GM12878 (cell line): Measurements from ENCODE around the gene GABARAPL2. TPM values are rescaled to one million over a fixed set of nuclear protein-coding genes. Genes with fewer than 3 reads are reported as not detected.
A peak's percentile ranks its signal among the peaks of the same experiment; 100 is the strongest.

Source experiments
- ATAC-seq: fragments of 200-7000 bp; cut with Tn5 transposase; 3 replicates; pipeline ENCODE4 v1.9.1; 2020; ENCODE audit warnings: mild to moderate bottlenecking, moderate library complexity
- BruUV-seq: library from RNA; stranded (reverse); fragments of 400-500 nt; replicated peaks from 2 replicates; lab custom pipeline; 2021; lab: Mats Ljungman, UMichigan
- CTCF ChIA-PET: fragments of 300-600 bp; sonication (Branson Sonifier 250); formaldehyde crosslinking; extraction: SDS; loops from one replicate; lab custom pipeline; 2021; ENCODE audit warnings: inconsistent platforms; lab: Yijun Ruan, JAX
- POLR2A ChIA-PET: fragments of 350-600 bp; formaldehyde crosslinking; extraction: SDS; loops from one replicate; lab custom pipeline; 2021; ENCODE audit warnings: inconsistent platforms; lab: Charles Lee
- RAD21 ChIA-PET: fragments of 300-600 bp; sonication (Branson Sonifier 250); formaldehyde crosslinking; loops from one replicate; lab custom pipeline; 2023; ENCODE audit warnings: antibody characterized with exemption; ENCODE audit not compliant: unreplicated experiment; lab: Charles Lee
- SMC1A ChIA-PET: fragments of 300-600 bp; sonication (Branson Sonifier 250); formaldehyde crosslinking; loops from one replicate; lab custom pipeline; 2023; ENCODE audit not compliant: unreplicated experiment, uncharacterized antibody; lab: Charles Lee
- DNase-seq: peaks from one replicate; pipeline ENCODE4 v3.0.0-alpha.2; 2011; ENCODE audit warnings: low read depth, low spot score
- FAIRE-seq: peaks from 3 replicates; lab custom pipeline; 2011; peaks lifted over from hg19 to GRCh38; lab: Jason Lieb, UNC
- H2AFZ ChIP-seq: 2 replicates; pipeline ENCODE4 v1.6.0; 2011; ENCODE audit warnings: low read depth, low read length, control low read depth; ENCODE audit not compliant: control insufficient read depth
- H3K27ac ChIP-seq: 2 replicates; pipeline ENCODE4 v1.5.1; 2011; ENCODE audit warnings: control low read depth; ENCODE audit not compliant: control insufficient read depth, insufficient read depth
- H3K27me3 ChIP-seq, 2 experiments: replicated peaks in 1 of 2; 2 replicates each; pipeline versions ENCODE4 v1.6.0 to v1.6.1; 2011; ENCODE audit warnings: low read length in 1 of 2; ENCODE audit not compliant: control insufficient read depth in 2 of 2, insufficient read depth in 2 of 2
- H3K36me3 ChIP-seq, 2 experiments: 2 replicates each; pipeline ENCODE4 v1.5.1; 2011; ENCODE audit warnings: low read length in 1 of 2; ENCODE audit not compliant: control insufficient read depth in 2 of 2, insufficient read depth in 2 of 2
- H3K4me1 ChIP-seq: 2 replicates; pipeline ENCODE4 v1.6.1; 2011; ENCODE audit warnings: mild to moderate bottlenecking, low read length, moderate library complexity, mixed read lengths; ENCODE audit not compliant: control insufficient read depth, insufficient read depth
- H3K4me2 ChIP-seq: 2 replicates; pipeline ENCODE4 v1.6.0; 2011; ENCODE audit warnings: control low read depth; ENCODE audit not compliant: control insufficient read depth, insufficient read depth
- H3K4me3 ChIP-seq: fragments of 200-600 bp; sonication (generic); 2 replicates; pipeline ENCODE4 v1.5.1; 2016
- H3K79me2 ChIP-seq: 2 replicates; pipeline ENCODE4 v1.6.0; 2011; ENCODE audit warnings: low read length; ENCODE audit not compliant: control insufficient read depth, insufficient read depth
- H3K9ac ChIP-seq: 2 replicates; pipeline ENCODE4 v1.8.0; 2011; ENCODE audit warnings: low read length, control low read depth, mixed read lengths; ENCODE audit not compliant: control insufficient read depth, insufficient read depth
- H3K9me3 ChIP-seq: replicated peaks from 3 replicates; pipeline ENCODE4 v1.5.1; 2011; ENCODE audit warnings: mild to moderate bottlenecking, low read length; ENCODE audit not compliant: control insufficient read depth, insufficient read depth
- H4K20me1 ChIP-seq: 2 replicates; pipeline ENCODE4 v1.6.0; 2011; ENCODE audit not compliant: control insufficient read depth, insufficient read depth
- CEBPB ChIP-seq, 2 experiments: fragments of 150-350 bp in 1 of 2; IDR thresholded peaks; 2 replicates each; pipeline ENCODE4 v1.6.1; 2012 to 2014; ENCODE audit warnings: low read depth in 2 of 2, low read length in 2 of 2, borderline replicate concordance in 1 of 2, inconsistent platforms in 1 of 2
- CREB1 ChIP-seq: IDR thresholded peaks from 2 replicates; pipeline ENCODE4 v1.6.1; 2012; ENCODE audit warnings: low read depth, mild to moderate bottlenecking, inconsistent platforms
- CREM ChIP-seq: IDR thresholded peaks from 2 replicates; pipeline ENCODE4 v1.6.1; 2014; ENCODE audit warnings: antibody characterized with exemption, low read depth
- EED ChIP-seq: sonication (generic); IDR thresholded peaks from 2 replicates; pipeline ENCODE4 v1.6.1; 2016; ENCODE audit warnings: antibody characterized with exemption, low read depth
- ETV6 ChIP-seq, 2 experiments: fragments of 450-650 bp in 1 of 2; IDR thresholded peaks in 1 of 2; conservative IDR thresholded peaks in 1 of 2; 2 replicates each; pipeline ENCODE4 v1.6.1; 2014; ENCODE audit warnings: antibody characterized with exemption in 1 of 2, borderline replicate concordance in 1 of 2, low read depth in 1 of 2, mild to moderate bottlenecking in 1 of 2, moderate library complexity in 1 of 2
- FOXM1 ChIP-seq: IDR thresholded peaks from 2 replicates; pipeline ENCODE4 v1.6.1; 2012; ENCODE audit warnings: low read depth, mild to moderate bottlenecking, inconsistent platforms, low read length, moderate library complexity
- GATAD2B ChIP-seq: fragments of 450-650 bp; conservative IDR thresholded peaks from 2 replicates; pipeline ENCODE4 v1.6.1; 2017; ENCODE audit warnings: low read depth, mild to moderate bottlenecking, moderate library complexity
- IKZF2 ChIP-seq, 2 experiments: fragments of 450-650 bp; IDR thresholded peaks; 2 replicates each; pipeline ENCODE4 v1.6.1; 2017; ENCODE audit warnings: mild to moderate bottlenecking in 2 of 2, moderate library complexity in 2 of 2
- NFIC ChIP-seq: IDR thresholded peaks from 2 replicates; pipeline ENCODE4 v1.6.1; 2012; ENCODE audit warnings: low read depth, mild to moderate bottlenecking, inconsistent platforms, low read length, moderate library complexity
- POLR2A ChIP-seq: IDR thresholded peaks from 2 replicates; pipeline ENCODE4 v1.6.1; 2011; ENCODE audit warnings: low read depth, mild to moderate bottlenecking, low read length
- RUNX3 ChIP-seq: IDR thresholded peaks from 2 replicates; pipeline ENCODE4 v1.6.1; 2012; ENCODE audit warnings: low read length, inconsistent platforms
- SMAD5 ChIP-seq: IDR thresholded peaks from 2 replicates; pipeline ENCODE4 v1.6.1; 2016; ENCODE audit warnings: antibody characterized with exemption, low read depth
- TAF1 ChIP-seq: IDR thresholded peaks from 2 replicates; pipeline ENCODE4 v1.6.1; 2011; ENCODE audit warnings: mild to moderate bottlenecking, low read depth, low read length, borderline replicate concordance
- YY1 ChIP-seq: IDR thresholded peaks from 2 replicates; pipeline ENCODE4 v1.6.1; 2011; ENCODE audit warnings: low read depth, mild to moderate bottlenecking, low read length
- WGBS: methylation state at CpG from one replicate; pipeline ENCODE4 v1.1.6; 2016; ENCODE audit warnings: low lambda C conversion rate; ENCODE audit not compliant: insufficient replicate concordance, insufficient coverage; ENCODE audit errors: missing lambda C conversion rate; 5-methylcytosine and 5-hydroxymethylcytosine counted together
- in situ Hi-C: fragments of 300-500 bp; cut with MboI; formaldehyde crosslinking; loops from 9 replicates; pipeline ENCODE4 v1.14.3; 2018; ENCODE audit warnings: mixed read lengths
- intact Hi-C: fragments of 100-400 bp; cut with micrococcal nuclease; formaldehyde crosslinking; loops from one replicate; pipeline ENCODE4 v1.14.2; 2022; ENCODE audit not compliant: unreplicated experiment
- polyA plus RNA-seq, 11 experiments: library from polyadenylated mRNA; depleted of rRNA in 4 of 11; unstranded in 6 of 11; stranded (reverse) in 5 of 11; fragments of >200 nt; fragmentation: Nextera tagmentation in 4 of 11; fragmentation: Illumina TruSeq in 1 of 11; extraction: Ambion mirVana in 4 of 11; extraction: Trizol in 1 of 11; gene quantifications; 1 replicate in 1 of 11; 2 replicates in 10 of 11; pipeline versions ENCODE4 v1.2.1 to v1.2.3, GENCODE V29; 2011 to 2016; ENCODE audit warnings: inconsistent platforms in 2 of 11, missing spikeins in 2 of 11, low read depth in 1 of 11
- total RNA-seq, 4 experiments: library from RNA; depleted of rRNA in 3 of 4; stranded (reverse); fragments of >200 nt in 3 of 4; fragmentation: Illumina TruSeq in 1 of 4; extraction: Trizol in 1 of 4; gene quantifications; 2 replicates each; pipeline versions ENCODE4 v1.2.1 to v1.2.3, GENCODE V29; 2013 to 2021
- TF ChIP-seq, protein P1 (sequence below): IDR thresholded peaks from 2 replicates; pipeline ENCODE4 v1.6.1; 2012; ENCODE audit warnings: low read length, inconsistent platforms
- TF ChIP-seq, protein P2 (sequence below): IDR thresholded peaks from 2 replicates; pipeline ENCODE4 v1.6.1; 2011; ENCODE audit warnings: borderline replicate concordance, low read depth, mild to moderate bottlenecking, moderate library complexity, mixed read lengths, low read length; ENCODE audit not compliant: insufficient read depth; ENCODE audit errors: extremely low read length
- TF ChIP-seq, protein P3 (sequence below): fragments of 450-650 bp; IDR thresholded peaks from 2 replicates; pipeline ENCODE4 v1.6.1; 2018; ENCODE audit warnings: borderline replicate concordance, mild to moderate bottlenecking; ENCODE audit not compliant: partially characterized antibody

Gene GABARAPL2
- total and polyA plus RNA-seq, 10 of the 15 experiments (the other 5 are each of a cell fraction or from before 2014, with no cell fraction given): 61.9 to 359 (median 128) TPM

DNA sequence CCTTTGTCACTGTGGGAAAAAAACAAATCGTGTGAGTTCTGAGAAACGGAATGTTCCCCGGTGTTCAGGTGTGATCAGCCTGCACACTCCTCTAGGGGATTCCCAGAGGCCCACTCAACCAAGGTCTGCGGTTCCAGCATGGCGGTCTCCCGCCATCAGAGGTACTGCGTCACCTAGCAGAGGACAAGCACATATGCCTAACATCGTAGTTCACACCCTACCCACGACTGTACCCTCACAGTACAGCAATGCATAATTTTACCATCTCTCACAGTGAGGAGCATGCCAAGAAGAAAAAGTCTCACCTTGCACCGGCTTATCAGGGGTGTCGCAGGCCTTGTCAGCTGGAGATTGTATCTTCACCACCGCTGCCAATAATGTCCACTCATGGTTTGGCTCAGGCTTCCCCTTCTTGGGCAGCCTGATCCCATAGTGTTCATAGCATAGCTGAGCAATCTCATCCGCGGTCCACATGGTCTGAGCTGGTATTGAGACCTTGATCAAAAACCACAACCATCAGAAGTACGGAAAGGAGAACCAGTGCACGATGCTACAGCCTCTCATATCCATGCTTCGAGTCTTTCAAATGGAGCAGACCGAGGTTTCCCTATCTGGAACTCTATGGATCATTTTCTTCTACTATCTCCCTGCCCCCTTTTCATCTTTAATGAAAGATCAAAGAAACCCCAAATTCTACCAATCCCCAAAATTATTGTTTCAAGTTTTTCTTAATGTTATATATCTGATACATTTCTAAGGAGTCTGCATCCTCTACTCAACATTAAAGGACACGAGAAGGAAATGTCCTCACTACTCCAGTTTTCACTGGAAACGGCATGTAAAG, 54.4 kb downstream of the GABARAPL2 start:
- no peak for FAIRE-seq
- Histone ChIP-seq H3K27me3 (no peaks in the 10 kb centered on the region), H3K27ac (peak overlapping the region; percentile 83), H2AFZ (peak overlapping the region; percentile 83), H3K9me3 (no peaks in the 10 kb centered on the region), H3K4me2 (peak overlapping the region; percentile 97), H3K9ac (peak overlapping the region; percentile 24), H3K36me3 (peaks cover 2 to 11% of the 10 kb centered on the region in 2 experiments; a peak in 3 of 4 replicates), H3K79me2 (peaks cover 20% of the 10 kb centered on the region), H3K4me1 (peaks cover 33% of the 10 kb centered on the region), H3K4me3 (peak overlapping the region; percentile 93; the same call in 1 of the 2 replicates), H4K20me1 (no peaks in the 10 kb centered on the region)
- ChIA-PET RAD21 (interaction anchor here (0.6 to 3.5 kb wide), 20 partner anchors 14 to 240 kb away, joined by 3 to 46 read pairs (median 7); partner anchors contain the start of genes CFDP1, GABARAPL2, KARS1 and TERF2IP), CTCF (interaction anchor here (0.6 to 9.5 kb wide), 24 partner anchors 11 to 1550 kb away, joined by 3 to 153 read pairs (median 6); partner anchors contain the start of genes GABARAPL2, KARS1, TERF2IP and TMEM231), SMC1A (interaction anchor here (0.6 to 6.1 kb wide), 26 partner anchors 7 to 418 kb away, joined by 3 to 69 read pairs (median 6); partner anchors contain the start of genes KARS1, TERF2IP and TMEM231), POLR2A (interaction anchor here (0.5 to 6.3 kb wide), 8 partner anchors 11 to 560 kb away, joined by 3 to 116 read pairs (median 4); partner anchors contain the start of genes GABARAPL2, KARS1, TERF2IP and TMEM231)
- in situ Hi-C loops (loop anchor here (10.0 kb wide), 1 partner anchor 156 kb away; the partner anchor contains the start of gene TMEM170A), intact Hi-C loops (loop anchor here (1.0 to 2.0 kb wide), 2 partner anchors 104 to 144 kb away; no protein-coding TSS in a partner anchor)
- no peak for DNase-seq
- no TSS peak for BruUV-seq
- WGBS: 96% methylated on average over 20 of the region's 20 CpGs
- ATAC-seq: no peak
- TF ChIP-seq NFIC: peak; percentile 46
- TF ChIP-seq POLR2A: peak; percentile 51
- peak; percentile 19; the same call in 1 of the 2 replicates for TF ChIP-seq FOXM1
- TF ChIP-seq ETV6 (conservative IDR thresholded peaks at IDR 0.05 in 1 of 2, IDR thresholded peaks at IDR 0.05 in 1 of 2; ENCODE audit: borderline replicate concordance in 1 of 2, low read depth in 1 of 2): peak in 1 of 2 experiments; percentile 53; a peak in 1 of 4 replicates
- 0 out of 2 replicates have a peak, but pooled peaks have one; percentile 37 for TF ChIP-seq SMAD5
- TF ChIP-seq CREM: peak; percentile 87
- TF ChIP-seq, protein P1, sequence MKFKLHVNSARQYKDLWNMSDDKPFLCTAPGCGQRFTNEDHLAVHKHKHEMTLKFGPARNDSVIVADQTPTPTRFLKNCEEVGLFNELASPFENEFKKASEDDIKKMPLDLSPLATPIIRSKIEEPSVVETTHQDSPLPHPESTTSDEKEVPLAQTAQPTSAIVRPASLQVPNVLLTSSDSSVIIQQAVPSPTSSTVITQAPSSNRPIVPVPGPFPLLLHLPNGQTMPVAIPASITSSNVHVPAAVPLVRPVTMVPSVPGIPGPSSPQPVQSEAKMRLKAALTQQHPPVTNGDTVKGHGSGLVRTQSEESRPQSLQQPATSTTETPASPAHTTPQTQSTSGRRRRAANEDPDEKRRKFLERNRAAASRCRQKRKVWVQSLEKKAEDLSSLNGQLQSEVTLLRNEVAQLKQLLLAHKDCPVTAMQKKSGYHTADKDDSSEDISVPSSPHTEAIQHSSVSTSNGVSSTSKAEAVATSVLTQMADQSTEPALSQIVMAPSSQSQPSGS: peak; percentile 88
- peak; percentile 94 for TF ChIP-seq RUNX3
- TF ChIP-seq YY1: peak; percentile 95
- TF ChIP-seq TAF1: peak; percentile 21; the same call in 1 of the 2 replicates
- TF ChIP-seq, protein P2, sequence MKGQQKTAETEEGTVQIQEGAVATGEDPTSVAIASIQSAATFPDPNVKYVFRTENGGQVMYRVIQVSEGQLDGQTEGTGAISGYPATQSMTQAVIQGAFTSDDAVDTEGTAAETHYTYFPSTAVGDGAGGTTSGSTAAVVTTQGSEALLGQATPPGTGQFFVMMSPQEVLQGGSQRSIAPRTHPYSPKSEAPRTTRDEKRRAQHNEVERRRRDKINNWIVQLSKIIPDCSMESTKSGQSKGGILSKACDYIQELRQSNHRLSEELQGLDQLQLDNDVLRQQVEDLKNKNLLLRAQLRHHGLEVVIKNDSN: no peak
- TF ChIP-seq CEBPB (IDR thresholded peaks at IDR 0.05; ENCODE audit: borderline replicate concordance in 1 of 2, low read depth in 2 of 2, low read length in 2 of 2): no peak
- no peak for TF ChIP-seq GATAD2B
- peak; percentile 91 for TF ChIP-seq EED
- TF ChIP-seq, protein P3, sequence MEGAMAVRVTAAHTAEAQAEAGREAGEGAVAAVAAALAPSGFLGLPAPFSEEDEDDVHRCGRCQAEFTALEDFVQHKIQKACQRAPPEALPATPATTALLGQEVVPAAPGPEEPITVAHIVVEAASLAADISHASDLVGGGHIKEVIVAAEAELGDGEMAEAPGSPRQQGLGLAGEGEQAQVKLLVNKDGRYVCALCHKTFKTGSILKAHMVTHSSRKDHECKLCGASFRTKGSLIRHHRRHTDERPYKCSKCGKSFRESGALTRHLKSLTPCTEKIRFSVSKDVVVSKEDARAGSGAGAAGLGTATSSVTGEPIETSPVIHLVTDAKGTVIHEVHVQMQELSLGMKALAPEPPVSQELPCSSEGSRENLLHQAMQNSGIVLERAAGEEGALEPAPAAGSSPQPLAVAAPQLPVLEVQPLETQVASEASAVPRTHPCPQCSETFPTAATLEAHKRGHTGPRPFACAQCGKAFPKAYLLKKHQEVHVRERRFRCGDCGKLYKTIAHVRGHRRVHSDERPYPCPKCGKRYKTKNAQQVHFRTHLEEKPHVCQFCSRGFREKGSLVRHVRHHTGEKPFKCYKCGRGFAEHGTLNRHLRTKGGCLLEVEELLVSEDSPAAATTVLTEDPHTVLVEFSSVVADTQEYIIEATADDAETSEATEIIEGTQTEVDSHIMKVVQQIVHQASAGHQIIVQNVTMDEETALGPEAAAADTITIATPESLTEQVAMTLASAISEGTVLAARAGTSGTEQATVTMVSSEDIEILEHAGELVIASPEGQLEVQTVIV: no peak
- peak; percentile 88 for TF ChIP-seq CREB1
- TF ChIP-seq IKZF2 (IDR thresholded peaks at IDR 0.05): no peak
